Ishikawa (cell line): Measurements from ENCODE around the gene MBD3.

ENCODE experiments used
- EGR1 ChIP-seq: IDR thresholded peaks from 2 replicates; pipeline ENCODE4 v1.6.1; 2012
- EP300 ChIP-seq: IDR thresholded peaks from 2 replicates; pipeline ENCODE4 v1.6.1; 2012; ENCODE audit warnings: borderline replicate concordance
- YY1 ChIP-seq: IDR thresholded peaks from 2 replicates; pipeline ENCODE4 v1.6.1; 2012; ENCODE audit warnings: low read depth
- TF ChIP-seq, protein P1 (sequence below): IDR thresholded peaks from 2 replicates; pipeline ENCODE4 v1.6.1; 2012; ENCODE audit warnings: low read depth, mild to moderate bottlenecking
- TF ChIP-seq, protein P2 (sequence below): IDR thresholded peaks from 2 replicates; pipeline ENCODE4 v1.6.1; 2012
- TF ChIP-seq, protein P3 (sequence below): IDR thresholded peaks from 2 replicates; pipeline ENCODE4 v1.6.1; 2012

DNA sequence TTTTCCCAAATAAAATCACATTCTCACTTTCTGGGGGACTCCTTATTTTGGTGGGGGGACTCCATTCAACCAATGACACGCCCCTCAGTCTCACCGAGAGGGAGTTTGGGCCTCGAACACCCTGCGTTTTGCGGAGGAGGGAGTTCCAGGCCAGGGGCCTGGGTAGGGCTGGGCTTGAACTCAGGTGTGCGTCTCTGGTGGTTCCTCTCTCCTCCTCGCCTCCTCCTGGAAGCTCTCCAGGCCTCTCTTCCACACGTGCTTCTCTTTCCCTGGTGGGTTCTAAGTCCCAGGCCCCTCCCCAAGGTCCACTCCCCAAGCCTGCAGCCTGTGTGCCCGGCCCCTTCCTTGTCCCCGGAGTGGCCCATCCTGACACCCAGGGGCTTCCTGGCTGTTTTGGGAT lies 39.2 kb downstream of the MBD3 start:
- TF ChIP-seq EP300 (no peak), YY1 (no peak), EGR1 (no peak)
- TF ChIP-seq, protein P1, sequence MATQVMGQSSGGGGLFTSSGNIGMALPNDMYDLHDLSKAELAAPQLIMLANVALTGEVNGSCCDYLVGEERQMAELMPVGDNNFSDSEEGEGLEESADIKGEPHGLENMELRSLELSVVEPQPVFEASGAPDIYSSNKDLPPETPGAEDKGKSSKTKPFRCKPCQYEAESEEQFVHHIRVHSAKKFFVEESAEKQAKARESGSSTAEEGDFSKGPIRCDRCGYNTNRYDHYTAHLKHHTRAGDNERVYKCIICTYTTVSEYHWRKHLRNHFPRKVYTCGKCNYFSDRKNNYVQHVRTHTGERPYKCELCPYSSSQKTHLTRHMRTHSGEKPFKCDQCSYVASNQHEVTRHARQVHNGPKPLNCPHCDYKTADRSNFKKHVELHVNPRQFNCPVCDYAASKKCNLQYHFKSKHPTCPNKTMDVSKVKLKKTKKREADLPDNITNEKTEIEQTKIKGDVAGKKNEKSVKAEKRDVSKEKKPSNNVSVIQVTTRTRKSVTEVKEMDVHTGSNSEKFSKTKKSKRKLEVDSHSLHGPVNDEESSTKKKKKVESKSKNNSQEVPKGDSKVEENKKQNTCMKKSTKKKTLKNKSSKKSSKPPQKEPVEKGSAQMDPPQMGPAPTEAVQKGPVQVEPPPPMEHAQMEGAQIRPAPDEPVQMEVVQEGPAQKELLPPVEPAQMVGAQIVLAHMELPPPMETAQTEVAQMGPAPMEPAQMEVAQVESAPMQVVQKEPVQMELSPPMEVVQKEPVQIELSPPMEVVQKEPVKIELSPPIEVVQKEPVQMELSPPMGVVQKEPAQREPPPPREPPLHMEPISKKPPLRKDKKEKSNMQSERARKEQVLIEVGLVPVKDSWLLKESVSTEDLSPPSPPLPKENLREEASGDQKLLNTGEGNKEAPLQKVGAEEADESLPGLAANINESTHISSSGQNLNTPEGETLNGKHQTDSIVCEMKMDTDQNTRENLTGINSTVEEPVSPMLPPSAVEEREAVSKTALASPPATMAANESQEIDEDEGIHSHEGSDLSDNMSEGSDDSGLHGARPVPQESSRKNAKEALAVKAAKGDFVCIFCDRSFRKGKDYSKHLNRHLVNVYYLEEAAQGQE = no peak
- TF ChIP-seq, protein P2, sequence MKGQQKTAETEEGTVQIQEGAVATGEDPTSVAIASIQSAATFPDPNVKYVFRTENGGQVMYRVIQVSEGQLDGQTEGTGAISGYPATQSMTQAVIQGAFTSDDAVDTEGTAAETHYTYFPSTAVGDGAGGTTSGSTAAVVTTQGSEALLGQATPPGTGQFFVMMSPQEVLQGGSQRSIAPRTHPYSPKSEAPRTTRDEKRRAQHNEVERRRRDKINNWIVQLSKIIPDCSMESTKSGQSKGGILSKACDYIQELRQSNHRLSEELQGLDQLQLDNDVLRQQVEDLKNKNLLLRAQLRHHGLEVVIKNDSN = no peak
- TF ChIP-seq, protein P3, sequence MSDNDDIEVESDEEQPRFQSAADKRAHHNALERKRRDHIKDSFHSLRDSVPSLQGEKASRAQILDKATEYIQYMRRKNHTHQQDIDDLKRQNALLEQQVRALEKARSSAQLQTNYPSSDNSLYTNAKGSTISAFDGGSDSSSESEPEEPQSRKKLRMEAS = no peak
